WTC11 (cell line): ENCODE measurements around the gene FBXL7. TPM values are rescaled to one million over a fixed set of nuclear protein-coding genes. Genes with fewer than 3 reads are reported as not detected.

Experiments used
- ATAC-seq: fragments of 200-7000 bp; cut with Tn5 transposase; 2 replicates; pipeline ENCODE4 v1.10.0; 2021; ENCODE audit warnings: mild to moderate bottlenecking, moderate library complexity
- CTCF ChIA-PET: fragments of 300-600 bp; sonication (Branson Sonifier 250); formaldehyde crosslinking; loops from one replicate; lab custom pipeline; 2021; ENCODE audit warnings: antibody characterized with exemption; lab: Charles Lee
- POLR2A ChIA-PET: fragments of 350-600 bp; sonication (Branson Sonifier 250); formaldehyde crosslinking; loops from one replicate; lab custom pipeline; 2021; ENCODE audit warnings: antibody characterized with exemption; lab: Charles Lee
- DNase-seq: peaks from one replicate; pipeline ENCODE4 v3.0.0; 2021; ENCODE audit warnings: low spot score
- H3K27ac Mint-ChIP-seq: 2 replicates; pipeline ENCODE4 v1.8.0; 2021; ENCODE audit warnings: mixed read lengths
- H3K27me3 Mint-ChIP-seq: 2 replicates; pipeline ENCODE4 v1.8.0; 2021; ENCODE audit warnings: low read depth, mild to moderate bottlenecking, moderate library complexity, mixed read lengths
- H3K36me3 Mint-ChIP-seq: 2 replicates; pipeline ENCODE4 v1.8.0; 2021; ENCODE audit warnings: mixed read lengths
- H3K4me1 Mint-ChIP-seq: 2 replicates; pipeline ENCODE4 v1.8.0; 2022; ENCODE audit warnings: mixed read lengths
- H3K4me3 Mint-ChIP-seq: 2 replicates; pipeline ENCODE4 v1.8.0; 2021; ENCODE audit warnings: mild to moderate bottlenecking, moderate library complexity, mixed read lengths
- H3K9me3 Mint-ChIP-seq: 2 replicates; pipeline ENCODE4 v1.8.0; 2021; ENCODE audit warnings: mixed read lengths
- ATF2 ChIP-seq: sonication (generic); formaldehyde crosslinking; IDR thresholded peaks from 2 replicates; pipeline ENCODE4 v1.8.1; 2022; ENCODE audit warnings: low read depth, missing genetic modification reagents, borderline replicate concordance
- CREM ChIP-seq: sonication (generic); formaldehyde crosslinking; IDR thresholded peaks from 2 replicates; pipeline ENCODE4 v1.8.1; 2022; ENCODE audit warnings: mild to moderate bottlenecking, missing genetic modification reagents, moderate library complexity
- E2F1 ChIP-seq: sonication (generic); formaldehyde crosslinking; IDR thresholded peaks from 2 replicates; pipeline ENCODE4 v1.8.0; 2022; ENCODE audit warnings: mild to moderate bottlenecking, missing genetic modification reagents
- ETV6 ChIP-seq: sonication (generic); formaldehyde crosslinking; IDR thresholded peaks from 2 replicates; pipeline ENCODE4 v1.8.1; 2022; ENCODE audit warnings: mild to moderate bottlenecking, missing genetic modification reagents
- FOXP1 ChIP-seq: sonication (generic); formaldehyde crosslinking; IDR thresholded peaks from 2 replicates; pipeline ENCODE4 v1.8.0; 2022; ENCODE audit warnings: missing genetic modification reagents, mild to moderate bottlenecking, moderate library complexity, borderline replicate concordance
- GRHL2 ChIP-seq: fragments of 250-450 bp; sonication (Bioruptor Pico); IDR thresholded peaks from 2 replicates; pipeline ENCODE4 v1.8.0; 2022; ENCODE audit warnings: mild to moderate bottlenecking, moderate library complexity; ENCODE audit not compliant: insufficient replicate concordance, severe bottlenecking
- HMGXB4 ChIP-seq: sonication (generic); formaldehyde crosslinking; IDR thresholded peaks from 2 replicates; pipeline ENCODE4 v1.8.1; 2023; ENCODE audit warnings: mild to moderate bottlenecking, moderate library complexity, missing genetic modification reagents
- NR2C2 ChIP-seq: sonication (generic); formaldehyde crosslinking; IDR thresholded peaks from 2 replicates; pipeline ENCODE4 v1.8.0; 2022; ENCODE audit warnings: mild to moderate bottlenecking, missing genetic modification reagents
- PRDM15 ChIP-seq: sonication (generic); formaldehyde crosslinking; IDR thresholded peaks from 2 replicates; pipeline ENCODE4 v1.8.0; 2022; ENCODE audit warnings: missing genetic modification reagents
- TP53 ChIP-seq: sonication (generic); formaldehyde crosslinking; IDR thresholded peaks from 2 replicates; pipeline ENCODE4 v1.8.1; 2023; ENCODE audit warnings: mild to moderate bottlenecking, missing genetic modification reagents
- USF2 ChIP-seq: sonication (generic); formaldehyde crosslinking; IDR thresholded peaks from 2 replicates; pipeline ENCODE4 v1.8.1; 2023; ENCODE audit warnings: mild to moderate bottlenecking, missing genetic modification reagents, moderate library complexity
- ZBTB43 ChIP-seq: sonication (generic); formaldehyde crosslinking; IDR thresholded peaks from 2 replicates; pipeline ENCODE4 v1.8.1; 2023; ENCODE audit warnings: mild to moderate bottlenecking, missing genetic modification reagents
- ZNF121 ChIP-seq: sonication (generic); formaldehyde crosslinking; IDR thresholded peaks from 2 replicates; pipeline ENCODE4 v1.8.0; 2023; ENCODE audit warnings: missing genetic modification reagents
- ZNF317 ChIP-seq: sonication (generic); formaldehyde crosslinking; IDR thresholded peaks from 2 replicates; pipeline ENCODE4 v1.8.1; 2023; ENCODE audit warnings: low read depth, mild to moderate bottlenecking, moderate library complexity, missing genetic modification reagents, borderline replicate concordance
- ZSCAN18 ChIP-seq: fragments of 250-450 bp; sonication (Bioruptor Pico); IDR thresholded peaks from 2 replicates; pipeline ENCODE4 v2.1.2; 2022; ENCODE audit warnings: mild to moderate bottlenecking, moderate library complexity
- total RNA-seq: library from RNA; stranded (reverse); gene quantifications from 3 replicates; pipeline ENCODE4 v1.2.3, GENCODE V29; 2021

FBXL7 gene
- total RNA-seq, 1 experiment from 2014 or later = 13.8 TPM

GRCh38 chr5:15506146-15506545 lies 6.2 kb downstream of the FBXL7 start:
- CTCF ChIA-PET = no interaction called here
- peaks cover 60% of the 10 kb centered on the region for H3K4me1 Mint-ChIP-seq
- no peaks in the 10 kb centered on the region; the same call in 1 of the 2 replicates for H3K27me3 Mint-ChIP-seq
- H3K27ac Mint-ChIP-seq = 0 out of 2 replicates have a peak overlapping the region, but pooled peaks have one; percentile 34
- no peak overlapping the region for H3K4me3 Mint-ChIP-seq
- no peaks in the 10 kb centered on the region for H3K9me3 Mint-ChIP-seq
- ATAC-seq (no peak), DNase-seq (no peak)
- POLR2A ChIA-PET = no interaction called here
- TF ChIP-seq ZSCAN18 (CRISPR knock-in tag) (no peak), ZBTB43 (CRISPR knock-in tag) (no peak)
- 0 out of 2 replicates have a peak, but pooled peaks cover 5% of the 10 kb centered on the region for H3K36me3 Mint-ChIP-seq

- no peak for TF ChIP-seq ATF2
- TF ChIP-seq PRDM15 (CRISPR knock-in tag) = no peak
- TF ChIP-seq TP53 (CRISPR knock-in tag) = no peak
- TF ChIP-seq NR2C2 = no peak
- TF ChIP-seq ETV6 (CRISPR knock-in tag) = no peak
- no peak for TF ChIP-seq ZNF121 (CRISPR knock-in tag)
- no peak for TF ChIP-seq GRHL2
- no peak for TF ChIP-seq HMGXB4 (CRISPR knock-in tag)
- TF ChIP-seq ZNF317 = no peak
- TF ChIP-seq E2F1 (CRISPR knock-in tag) = no peak
- TF ChIP-seq FOXP1 (CRISPR knock-in tag) = no peak
- TF ChIP-seq USF2 (CRISPR knock-in tag) = no peak
- TF ChIP-seq CREM = no peak
- no peak overlapping the region for H3K27ac Mint-ChIP-seq
- no peaks in the 10 kb centered on the region for H3K27me3 Mint-ChIP-seq
- ATAC-seq (no peak), DNase-seq (no peak)
- ChIA-PET CTCF (no interaction called here), POLR2A (no interaction called here)
- no peaks in the 10 kb centered on the region for H3K9me3 Mint-ChIP-seq
- peaks cover 60% of the 10 kb centered on the region for H3K4me1 Mint-ChIP-seq
- H3K4me3 Mint-ChIP-seq = no peak overlapping the region
- H3K36me3 Mint-ChIP-seq = 0 out of 2 replicates have a peak, but pooled peaks cover 5% of the 10 kb centered on the region
These were observed 6.9 kb downstream of the FBXL7 start for GRCh38 chr5:15506897-15507296.
